ENCODE results near the gene PAGE4.

DNA sequence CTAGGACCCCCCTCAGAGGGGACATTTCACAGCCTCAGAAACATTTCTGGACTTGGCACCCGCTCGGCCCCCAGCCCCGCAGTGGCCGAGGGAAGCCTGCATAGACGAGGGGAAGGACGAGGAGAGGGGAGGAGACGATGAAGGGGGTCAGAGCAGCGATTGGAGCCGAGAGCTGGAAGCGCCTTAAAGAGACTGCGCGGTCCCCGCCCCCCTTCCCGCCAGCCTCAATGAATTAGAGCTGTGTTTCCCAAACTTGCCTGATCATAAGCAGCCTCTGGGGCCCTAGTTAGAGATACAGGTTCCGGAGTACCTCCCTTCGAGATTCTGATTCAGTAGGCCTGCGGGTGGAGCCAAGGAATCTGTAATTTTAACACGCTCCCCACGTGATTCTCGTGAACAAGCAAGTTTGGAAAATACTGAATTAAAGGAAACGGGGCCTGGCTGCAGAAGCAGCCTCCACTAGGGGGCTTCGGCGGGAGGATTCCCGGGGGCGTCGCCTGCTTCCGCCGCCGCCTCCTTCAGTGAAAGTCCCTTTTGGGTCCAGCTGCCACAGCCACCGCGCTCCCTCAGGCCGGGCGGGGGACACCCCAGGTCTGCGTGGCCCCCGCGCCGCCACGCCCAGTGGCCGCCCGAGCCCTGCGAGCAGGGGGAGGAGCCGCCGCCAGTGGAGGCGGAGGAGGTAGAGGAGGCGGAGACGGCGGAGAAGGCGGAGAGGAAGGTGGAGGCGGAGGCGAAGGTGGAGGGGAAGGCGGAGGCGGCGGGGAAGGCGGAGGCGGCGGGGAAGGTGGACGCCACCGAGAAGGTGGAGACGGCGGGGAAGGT, 49.9 kb downstream of the PAGE4 start, which contains the start of gene USP27X:
- TF ChIP-seq FOXK2 (IDR thresholded peaks at IDR 0.05) (no peak), FOXM1 (IDR thresholded peaks at IDR 0.05; ENCODE audit: borderline replicate concordance) (no peak), ELF4 (IDR thresholded peaks at IDR 0.05) (no peak), SUZ12 (IDR thresholded peaks at IDR 0.05) (no peak), SP1 (IDR thresholded peaks at IDR 0.05) (no peak), ARNT (IDR thresholded peaks at IDR 0.05) (no peak), L3MBTL2 (conservative IDR thresholded peaks at IDR 0.05) (peak; percentile 67), NFRKB (IDR thresholded peaks at IDR 0.05) (no peak), FOXA1 (IDR thresholded peaks at IDR 0.05) (no peak), HDGF (IDR thresholded peaks at IDR 0.05; ENCODE audit: borderline replicate concordance) (no peak), BHLHE40 (IDR thresholded peaks at IDR 0.05; ENCODE audit: borderline replicate concordance) (no peak), TARDBP (IDR thresholded peaks at IDR 0.05) (no peak), CTBP1 (IDR thresholded peaks at IDR 0.05; ENCODE audit: borderline replicate concordance) (no peak)
- TF ChIP-seq, protein P1, sequence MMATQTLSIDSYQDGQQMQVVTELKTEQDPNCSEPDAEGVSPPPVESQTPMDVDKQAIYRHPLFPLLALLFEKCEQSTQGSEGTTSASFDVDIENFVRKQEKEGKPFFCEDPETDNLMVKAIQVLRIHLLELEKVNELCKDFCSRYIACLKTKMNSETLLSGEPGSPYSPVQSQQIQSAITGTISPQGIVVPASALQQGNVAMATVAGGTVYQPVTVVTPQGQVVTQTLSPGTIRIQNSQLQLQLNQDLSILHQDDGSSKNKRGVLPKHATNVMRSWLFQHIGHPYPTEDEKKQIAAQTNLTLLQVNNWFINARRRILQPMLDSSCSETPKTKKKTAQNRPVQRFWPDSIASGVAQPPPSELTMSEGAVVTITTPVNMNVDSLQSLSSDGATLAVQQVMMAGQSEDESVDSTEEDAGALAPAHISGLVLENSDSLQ (IDR thresholded peaks at IDR 0.05) = peak; percentile 37; the same call in 1 of the 2 replicates
